ENCODE results near the gene AMT. TPM values are rescaled to one million over a fixed set of nuclear protein-coding genes. Genes with fewer than 3 reads are reported as not detected.

AMT gene
- polyA plus RNA-seq, 3 donors: 37.6 to 48.9 (median 40.4) TPM

Other genes starting within 250 kb of the AMT start
- gene C3orf62, start 145.2 kb downstream of the AMT start, polyA plus RNA-seq (ENCODE audit: insufficient read length in 3 of 3): 10 to 100 TPM in 2 of 3 donors, 1 to 10 TPM in 1; 8.7 to 12.6 (median 10.6) TPM
- 10 to 100 TPM; 61.2 to 77.5 (median 66.5) TPM for gene USP4, start 82.4 kb downstream of the AMT start, polyA plus RNA-seq (ENCODE audit: insufficient read length in 3 of 3)
- gene GPX1, start 64.1 kb downstream of the AMT start, polyA plus RNA-seq (ENCODE audit: insufficient read length in 3 of 3): 100 to 1,000 TPM in 2 of 3 donors, 10 to 100 TPM in 1; 96.7 to 170 (median 148) TPM
- gene RHOA, start 10.5 kb downstream of the AMT start, polyA plus RNA-seq (ENCODE audit: insufficient read length in 3 of 3): 100 to 1,000 TPM; 481 to 531 (median 521) TPM
- gene TCTA, start 10.1 kb downstream of the AMT start, polyA plus RNA-seq (ENCODE audit: insufficient read length in 3 of 3): 10 to 100 TPM; 33.9 to 36.7 (median 34.3) TPM
- 10 to 100 TPM; 21.8 to 26.8 (median 26.7) TPM for gene NICN1, start 6.9 kb upstream of the AMT start, polyA plus RNA-seq (ENCODE audit: insufficient read length in 3 of 3)
- gene DAG1, start 47.8 kb upstream of the AMT start, polyA plus RNA-seq (ENCODE audit: insufficient read length in 3 of 3): 100 to 1,000 TPM in 2 of 3 donors, 10 to 100 TPM in 1; 99.7 to 116 (median 102) TPM
- 1 to 10 TPM; 1.2 to 1.5 (median 1.4) TPM for gene BSN, start 132.0 kb upstream of the AMT start, polyA plus RNA-seq (ENCODE audit: insufficient read length in 3 of 3)